Fibroblast of villous mesenchyme (primary cell): ENCODE results near the gene MEMO1. TPM values are rescaled to one million over a fixed set of nuclear protein-coding genes. Genes with fewer than 3 reads are reported as not detected.

ENCODE experiments used
- DNase-seq: peaks from one replicate; pipeline ENCODE4 v3.0.0-alpha.2; 2010; ENCODE audit warnings: low read depth
- H3K4me3 ChIP-seq: 2 replicates; pipeline ENCODE4 v1.5.1; 2011; ENCODE audit warnings: low read depth, mild to moderate bottlenecking, low read length
- total RNA-seq: library from RNA; depleted of rRNA; stranded (reverse); fragments of >200 nt; gene quantifications from 2 replicates; pipeline ENCODE4 v1.2.3, GENCODE V29; 2012
- TF ChIP-seq, protein P1 (sequence below): IDR thresholded peaks from 2 replicates; pipeline ENCODE4 v1.5.1; 2012; ENCODE audit warnings: low read depth, mild to moderate bottlenecking, low read length; ENCODE audit not compliant: insufficient read depth

Gene MEMO1
- total RNA-seq, 1 donor, result 47.1 TPM

DNA sequence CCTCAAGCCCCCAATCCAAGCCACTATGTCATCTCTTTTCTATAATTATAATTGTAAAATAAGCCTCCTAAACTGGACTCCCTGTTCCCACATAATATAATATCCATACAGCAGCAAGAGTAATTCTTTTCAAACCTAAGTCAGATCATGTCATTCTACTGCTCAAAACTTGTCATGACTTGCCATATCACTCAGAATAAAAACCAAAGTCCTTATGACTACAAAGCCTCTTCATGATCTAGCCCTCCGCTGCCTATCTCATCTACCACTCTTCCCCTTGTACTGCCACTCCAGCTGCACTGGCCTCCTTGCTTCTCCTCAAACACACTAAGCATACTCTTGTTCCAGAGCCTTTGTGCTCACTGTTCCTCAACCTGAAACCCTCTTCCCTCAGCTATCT, 69.9 kb downstream of the MEMO1 start:
- no peak for DNase-seq

DNA sequence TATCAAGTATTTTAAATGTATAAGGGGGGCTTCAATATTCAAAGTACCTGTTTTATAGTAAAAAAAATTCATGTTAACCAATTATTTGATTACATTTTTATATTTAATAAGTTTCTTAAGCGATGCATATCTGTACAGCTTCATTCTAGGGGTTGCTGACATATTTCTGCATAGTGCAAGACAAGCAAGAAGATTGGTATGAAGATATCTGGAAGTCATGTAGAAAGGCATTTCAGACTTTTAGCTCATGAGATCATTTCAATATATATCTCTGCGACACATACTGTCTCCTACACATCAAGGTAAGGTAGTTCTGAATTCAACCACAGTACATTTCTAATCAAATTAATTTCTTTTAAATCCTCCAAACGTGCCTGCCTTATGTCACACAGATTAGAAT, 73.1 kb downstream of the MEMO1 start:
- TF ChIP-seq, protein P1, sequence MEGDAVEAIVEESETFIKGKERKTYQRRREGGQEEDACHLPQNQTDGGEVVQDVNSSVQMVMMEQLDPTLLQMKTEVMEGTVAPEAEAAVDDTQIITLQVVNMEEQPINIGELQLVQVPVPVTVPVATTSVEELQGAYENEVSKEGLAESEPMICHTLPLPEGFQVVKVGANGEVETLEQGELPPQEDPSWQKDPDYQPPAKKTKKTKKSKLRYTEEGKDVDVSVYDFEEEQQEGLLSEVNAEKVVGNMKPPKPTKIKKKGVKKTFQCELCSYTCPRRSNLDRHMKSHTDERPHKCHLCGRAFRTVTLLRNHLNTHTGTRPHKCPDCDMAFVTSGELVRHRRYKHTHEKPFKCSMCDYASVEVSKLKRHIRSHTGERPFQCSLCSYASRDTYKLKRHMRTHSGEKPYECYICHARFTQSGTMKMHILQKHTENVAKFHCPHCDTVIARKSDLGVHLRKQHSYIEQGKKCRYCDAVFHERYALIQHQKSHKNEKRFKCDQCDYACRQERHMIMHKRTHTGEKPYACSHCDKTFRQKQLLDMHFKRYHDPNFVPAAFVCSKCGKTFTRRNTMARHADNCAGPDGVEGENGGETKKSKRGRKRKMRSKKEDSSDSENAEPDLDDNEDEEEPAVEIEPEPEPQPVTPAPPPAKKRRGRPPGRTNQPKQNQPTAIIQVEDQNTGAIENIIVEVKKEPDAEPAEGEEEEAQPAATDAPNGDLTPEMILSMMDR, result no peak
- no peak overlapping the region for H3K4me3 ChIP-seq
- peak; percentile 28 for DNase-seq

More for the DNA sequence above, 69.9 kb downstream of the MEMO1 start:
- H3K4me3 ChIP-seq, result no peak overlapping the region
- TF ChIP-seq, protein P1, result no peak

DNA sequence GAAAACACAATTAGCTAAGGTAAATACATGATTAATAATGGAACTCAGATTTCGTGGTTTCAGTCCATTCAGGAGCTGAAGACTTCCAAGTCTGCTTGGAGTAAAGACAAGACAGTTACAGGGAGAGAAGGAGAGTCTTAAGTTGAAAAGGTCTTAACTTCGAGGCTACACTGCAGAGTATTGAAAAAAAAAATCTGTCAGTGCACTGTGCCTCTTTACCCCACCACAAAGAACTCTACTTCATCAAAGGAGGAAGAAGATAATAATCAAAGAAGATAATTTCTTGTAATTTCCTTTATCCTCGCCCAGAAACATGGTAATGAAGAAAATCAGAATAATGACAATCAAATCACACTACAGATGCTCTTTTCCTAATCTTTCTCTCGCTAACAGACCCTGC, 75.4 kb downstream of the MEMO1 start:
- H3K4me3 ChIP-seq, result no peak overlapping the region
- no peak for DNase-seq
- TF ChIP-seq, protein P1, result no peak

DNA sequence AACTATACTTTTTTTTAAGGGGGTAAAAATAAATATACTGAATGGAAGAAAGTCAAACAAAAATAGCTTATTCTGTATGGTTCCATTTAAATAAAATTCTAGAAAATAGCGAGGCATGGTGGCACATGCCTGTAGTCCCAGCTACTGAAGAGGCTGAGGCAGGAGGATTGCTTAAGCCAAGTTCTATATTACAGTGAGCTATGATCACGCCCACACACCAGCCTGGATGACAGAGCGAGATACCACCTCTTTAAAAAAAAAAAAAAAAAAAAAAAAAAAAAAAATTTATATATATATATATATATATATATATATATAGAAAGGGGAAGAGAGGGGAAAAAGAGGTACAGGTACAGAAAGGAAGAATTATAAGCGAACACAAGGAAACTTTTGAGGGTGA, 77.7 kb downstream of the MEMO1 start:
- no peak overlapping the region for H3K4me3 ChIP-seq
- TF ChIP-seq, protein P1, result no peak
- DNase-seq, result no peak

DNA sequence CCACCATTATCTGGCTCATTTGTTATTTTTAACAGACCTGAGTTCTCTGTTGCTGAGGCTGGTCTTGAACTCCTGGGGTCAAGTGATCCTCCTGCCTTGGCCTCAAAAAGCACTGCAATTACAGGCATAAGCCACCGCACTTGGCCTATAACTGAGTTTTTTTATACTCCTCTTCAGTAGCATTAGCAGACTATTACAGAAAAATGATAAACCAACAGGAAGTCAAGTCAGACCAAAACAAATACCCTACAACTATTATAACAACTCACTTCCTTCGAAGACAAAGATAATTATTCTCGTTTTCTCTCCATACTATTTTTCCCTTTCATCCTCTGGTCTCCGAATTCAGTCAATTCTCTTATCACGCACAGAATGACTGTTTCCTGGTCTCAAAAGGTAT, 78.2 kb downstream of the MEMO1 start:
- DNase-seq, result no peak
- TF ChIP-seq, protein P1, result no peak
- no peak overlapping the region for H3K4me3 ChIP-seq

DNA sequence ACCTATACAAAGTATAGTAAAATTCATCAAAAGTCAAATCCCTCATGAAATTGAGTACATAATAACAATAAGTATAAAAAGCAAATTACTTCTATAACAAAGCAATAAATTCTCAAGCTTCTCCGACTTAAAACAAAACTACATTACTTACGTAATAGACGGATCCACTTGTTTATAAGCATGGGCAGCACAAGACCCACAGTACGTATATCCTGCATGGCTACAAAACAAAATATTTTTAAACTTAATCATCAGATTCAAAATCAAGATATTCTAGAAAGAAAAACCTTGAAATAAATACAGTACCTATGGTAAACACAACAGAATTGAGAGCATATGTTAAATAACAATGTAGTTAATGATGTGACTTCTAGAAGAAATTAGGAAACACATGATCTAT, 78.9 kb downstream of the MEMO1 start:
- no peak overlapping the region for H3K4me3 ChIP-seq
- TF ChIP-seq, protein P1, result no peak
- peak; percentile 75 for DNase-seq

DNA sequence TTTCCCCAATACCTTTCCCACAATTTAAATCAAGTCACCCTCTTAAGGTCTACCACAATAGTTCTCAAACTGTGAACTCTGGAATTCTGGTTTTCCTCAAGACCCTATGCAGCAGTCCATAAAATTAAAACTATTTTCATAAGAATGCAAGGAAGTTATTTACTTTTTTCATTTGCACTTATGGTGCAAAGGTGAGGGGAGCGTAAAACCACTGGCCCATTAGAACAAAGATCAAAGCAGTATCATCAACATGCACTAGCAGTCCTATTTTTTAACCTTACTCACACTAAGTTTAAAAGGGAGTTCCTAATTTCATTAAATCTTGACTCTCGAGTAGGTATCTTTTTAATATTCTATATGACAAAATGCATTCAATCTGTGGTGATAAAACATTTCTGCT, 85.3 kb downstream of the MEMO1 start:
- TF ChIP-seq, protein P1, result no peak
- H3K4me3 ChIP-seq, result no peak overlapping the region
- no peak for DNase-seq
